Superior temporal gyrus (tissue), 1 donor: ENCODE measurements around the gene MARCO.
"Not testable (repeated sequence)": the region's sequence is repeated elsewhere in the genome, so short reads cannot be mapped to it uniquely, and the experiment has no call there.

Source experiments
- DNase-seq: peaks from one replicate; pipeline ENCODE4 v3.0.0-alpha.2; 2016; ENCODE audit errors: extremely low spot score

MARCO gene

DNA sequence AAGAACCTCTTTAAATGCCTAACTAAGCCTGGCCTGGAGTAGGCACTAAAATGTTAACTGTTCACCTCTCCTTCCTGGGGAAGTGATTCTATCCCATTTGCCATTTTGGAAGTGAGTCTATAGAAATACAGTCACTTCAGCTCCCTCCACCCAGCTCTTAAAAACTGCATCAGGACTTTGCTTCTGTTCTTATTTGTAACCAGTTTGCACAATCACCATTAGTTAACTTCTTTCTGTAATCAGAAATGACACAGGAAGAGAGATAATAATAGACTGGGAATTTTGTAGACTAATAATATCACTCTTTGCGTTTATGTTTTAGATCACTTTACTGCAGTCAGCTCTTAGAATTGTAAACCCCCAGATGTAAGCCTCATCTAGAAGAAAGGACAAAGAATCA lies 16.0 kb upstream of the MARCO start:
- DNase-seq = no peak

DNA sequence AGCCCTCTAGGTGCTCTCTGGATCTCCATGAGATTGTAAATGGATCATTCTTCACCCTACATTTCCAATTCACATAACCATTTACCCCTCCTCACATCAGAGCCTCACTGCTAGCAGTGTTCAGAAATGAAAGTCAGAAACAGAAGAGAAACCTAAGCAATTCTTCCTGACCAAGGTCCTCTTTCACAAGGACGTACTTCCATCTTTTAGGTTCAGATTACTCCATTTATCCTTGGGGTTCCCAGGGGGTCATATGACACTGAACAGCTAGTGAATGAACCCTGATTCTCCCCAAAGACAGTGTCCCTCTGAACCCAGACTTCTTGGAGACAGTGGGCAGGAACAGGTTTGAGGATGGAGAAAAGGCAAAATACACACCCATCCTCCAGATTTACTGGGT lies 12.9 kb upstream of the MARCO start:
- no peak for DNase-seq

DNA sequence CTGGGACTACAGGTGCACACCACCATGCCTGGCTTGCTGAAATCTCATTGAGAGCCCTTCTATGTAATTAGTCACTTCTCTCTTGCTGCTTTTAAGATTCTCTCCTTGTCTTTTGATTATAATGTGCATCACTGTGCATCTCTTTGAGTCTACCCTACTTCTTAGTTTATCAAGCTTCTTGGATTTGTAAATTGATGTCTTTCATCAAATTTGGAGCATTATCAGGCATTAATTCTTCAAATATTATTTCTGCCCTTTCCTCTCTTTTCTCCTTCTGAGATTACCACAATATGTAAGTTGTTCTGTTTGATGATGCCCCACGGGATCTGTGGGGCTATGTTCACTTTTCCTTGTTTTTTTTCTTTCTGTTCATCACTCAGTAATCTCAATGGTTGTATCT lies 9.0 kb upstream of the MARCO start:
- DNase-seq = no peak

DNA sequence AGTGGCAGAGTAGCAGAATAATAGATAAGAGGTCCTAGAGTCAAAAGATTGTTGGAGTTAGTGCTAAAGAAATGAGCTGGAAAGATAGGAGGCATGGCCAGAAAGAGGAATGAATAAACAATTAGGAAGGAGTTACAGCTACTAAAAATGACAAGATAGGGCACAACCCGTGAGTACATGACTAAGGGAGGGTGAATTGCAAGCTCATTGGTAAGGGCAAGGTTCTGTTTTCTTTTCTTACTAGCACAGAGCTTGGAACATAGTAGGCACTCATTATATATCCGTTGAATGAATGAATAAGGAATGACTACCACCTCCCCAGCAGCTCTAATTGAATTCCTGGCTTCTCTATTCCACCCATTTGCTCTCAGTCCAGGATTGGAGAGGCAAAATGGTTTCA lies 5.7 kb upstream of the MARCO start:
- DNase-seq = no peak

DNA sequence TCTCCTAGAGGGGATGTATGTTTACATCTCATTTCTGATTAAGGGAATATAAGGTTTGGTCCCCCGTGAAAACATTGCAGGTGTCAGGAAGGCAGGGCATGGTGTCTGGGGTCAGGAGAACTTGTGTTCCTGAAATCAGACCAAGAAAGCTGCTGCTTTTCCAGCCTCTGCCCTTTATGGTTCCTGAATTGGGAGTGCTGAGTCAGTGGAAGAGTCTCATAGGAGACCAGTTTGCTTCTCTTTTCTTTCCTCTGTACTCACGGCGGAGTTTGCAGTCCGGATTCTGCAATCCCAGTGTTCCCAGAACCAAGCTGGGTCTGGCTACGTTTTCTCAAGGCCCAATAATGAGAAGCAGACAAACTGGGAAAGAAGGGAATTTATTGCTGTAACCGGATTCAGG lies 5.1 kb upstream of the MARCO start:
- no peak for DNase-seq

DNA sequence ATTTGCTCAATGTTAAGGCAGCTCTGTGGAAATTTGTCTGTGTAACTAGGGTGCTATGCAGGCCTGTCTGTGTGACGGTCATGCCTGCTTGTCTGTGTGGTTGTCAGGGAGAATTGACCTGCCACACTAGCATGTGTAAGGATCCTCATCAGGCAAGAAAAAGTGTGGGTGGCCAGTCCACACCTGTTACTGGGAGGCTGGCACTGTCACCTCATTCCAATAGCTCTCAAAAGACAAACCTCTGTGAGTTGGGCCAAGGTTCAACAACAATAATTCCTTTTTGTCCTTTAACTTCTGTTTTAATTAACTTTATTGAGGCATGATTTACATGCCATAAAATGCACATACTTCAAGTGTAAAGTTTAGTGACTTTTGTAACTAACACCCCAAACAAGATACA lies 4.2 kb upstream of the MARCO start:
- DNase-seq = no peak

DNA sequence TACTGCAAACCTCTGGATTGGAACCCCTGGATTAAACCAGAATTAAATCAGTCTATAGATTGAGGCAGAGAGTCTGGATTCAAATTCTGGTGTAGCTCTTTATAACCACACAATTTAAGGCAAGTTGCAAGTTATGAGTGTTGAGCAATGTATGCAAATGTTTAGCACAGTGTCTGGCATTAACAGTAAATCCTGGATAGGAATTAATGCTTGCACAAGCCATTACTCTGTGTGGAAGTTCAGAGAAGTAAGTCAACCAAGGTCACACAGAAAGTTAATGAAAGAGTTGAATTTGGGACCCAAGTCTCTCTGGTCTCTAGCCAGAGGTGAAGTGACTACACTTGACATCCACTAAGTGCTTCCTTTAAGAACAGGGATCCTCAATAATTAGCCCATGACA lies 2.0 kb upstream of the MARCO start:
- DNase-seq = no peak

DNA sequence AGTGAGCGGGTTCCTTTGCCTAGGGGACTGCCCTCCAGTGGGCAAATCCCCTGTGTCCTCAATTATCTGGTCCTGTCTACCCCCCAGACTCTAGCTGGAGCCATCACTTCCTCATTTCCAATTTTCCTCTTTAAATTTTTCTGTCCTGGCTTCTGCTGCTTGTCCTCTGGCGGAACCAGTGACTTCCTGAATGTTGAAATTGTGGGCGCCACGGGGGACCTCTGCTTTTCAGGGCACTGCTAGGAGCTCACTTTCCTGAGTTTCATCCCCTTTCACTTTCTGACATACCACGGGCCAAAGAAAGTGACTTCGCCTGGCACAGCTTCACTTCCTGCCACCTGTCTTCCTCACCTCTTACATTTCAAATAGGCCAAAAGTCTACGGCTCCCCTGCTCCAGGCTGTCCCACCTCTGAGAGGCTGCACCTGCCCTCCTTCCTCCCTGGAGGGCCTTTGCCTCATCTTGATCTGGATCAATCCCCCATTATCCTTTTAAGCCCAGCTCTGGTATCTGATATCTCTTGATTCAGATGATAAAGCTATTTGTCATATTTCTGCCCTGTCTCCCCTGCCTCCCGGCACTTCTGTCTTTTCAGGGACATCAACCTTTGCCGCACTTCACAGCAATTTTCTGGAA lies 1.4 kb upstream of the MARCO start:
- peak; percentile 14 for DNase-seq

DNA sequence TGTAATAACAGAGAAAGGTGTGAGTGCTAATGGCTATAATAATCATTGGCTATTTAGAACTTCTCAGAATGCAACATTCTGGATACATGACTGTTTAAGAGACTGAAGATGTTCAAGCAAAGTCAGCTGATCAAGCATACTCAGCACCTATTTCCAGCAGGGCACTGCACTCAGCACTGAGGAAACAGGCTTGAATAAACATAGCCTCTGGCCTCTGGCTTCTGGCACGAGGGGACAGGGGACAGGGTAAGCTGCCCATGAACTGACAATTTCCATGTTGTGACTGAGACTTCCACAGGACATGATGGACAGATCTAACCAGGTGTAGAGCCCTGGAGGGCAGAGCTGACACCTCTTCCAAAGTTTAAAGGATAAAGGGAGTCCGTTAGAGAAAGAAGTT lies 1.3 kb downstream of the MARCO start:
- DNase-seq = no peak

DNA sequence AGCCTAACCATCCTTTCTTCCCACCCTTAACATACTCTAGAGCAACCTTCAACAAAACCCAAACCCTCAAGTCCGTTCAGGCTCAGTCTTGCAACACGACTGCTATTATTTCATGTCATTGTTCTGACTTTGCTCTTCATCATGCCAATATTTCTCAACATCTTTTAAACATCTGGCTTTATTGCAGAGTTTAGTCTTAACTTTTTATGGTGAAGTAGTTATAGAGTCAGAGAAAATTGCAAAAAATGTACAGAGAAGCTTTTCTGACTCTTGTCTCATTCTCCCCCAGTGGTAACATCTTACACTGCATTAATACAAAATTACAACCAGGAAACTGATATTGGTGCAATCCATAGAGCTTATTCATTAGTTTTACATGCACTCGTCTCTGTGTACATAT lies 3.9 kb downstream of the MARCO start:
- DNase-seq = no peak

DNA sequence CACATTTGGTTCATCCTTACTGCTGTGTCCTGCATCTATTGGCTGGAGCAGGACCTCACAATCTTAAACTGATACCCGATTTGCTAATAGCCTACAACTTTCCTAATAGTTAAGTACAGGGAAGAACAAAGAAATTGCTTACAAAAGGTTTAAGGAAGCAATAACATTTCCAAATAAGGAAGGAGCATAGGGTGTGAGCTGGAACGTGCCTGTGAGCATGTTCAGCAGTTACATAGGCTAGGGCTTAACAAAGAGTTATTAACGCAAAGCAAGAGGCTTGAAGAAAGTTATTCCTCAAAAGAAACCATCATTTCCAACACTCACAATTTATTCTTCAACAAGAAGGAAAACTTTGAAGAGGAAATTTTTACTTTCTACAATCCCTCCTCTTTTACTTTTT lies 6.3 kb downstream of the MARCO start:
- DNase-seq = not testable (repeated sequence)

DNA sequence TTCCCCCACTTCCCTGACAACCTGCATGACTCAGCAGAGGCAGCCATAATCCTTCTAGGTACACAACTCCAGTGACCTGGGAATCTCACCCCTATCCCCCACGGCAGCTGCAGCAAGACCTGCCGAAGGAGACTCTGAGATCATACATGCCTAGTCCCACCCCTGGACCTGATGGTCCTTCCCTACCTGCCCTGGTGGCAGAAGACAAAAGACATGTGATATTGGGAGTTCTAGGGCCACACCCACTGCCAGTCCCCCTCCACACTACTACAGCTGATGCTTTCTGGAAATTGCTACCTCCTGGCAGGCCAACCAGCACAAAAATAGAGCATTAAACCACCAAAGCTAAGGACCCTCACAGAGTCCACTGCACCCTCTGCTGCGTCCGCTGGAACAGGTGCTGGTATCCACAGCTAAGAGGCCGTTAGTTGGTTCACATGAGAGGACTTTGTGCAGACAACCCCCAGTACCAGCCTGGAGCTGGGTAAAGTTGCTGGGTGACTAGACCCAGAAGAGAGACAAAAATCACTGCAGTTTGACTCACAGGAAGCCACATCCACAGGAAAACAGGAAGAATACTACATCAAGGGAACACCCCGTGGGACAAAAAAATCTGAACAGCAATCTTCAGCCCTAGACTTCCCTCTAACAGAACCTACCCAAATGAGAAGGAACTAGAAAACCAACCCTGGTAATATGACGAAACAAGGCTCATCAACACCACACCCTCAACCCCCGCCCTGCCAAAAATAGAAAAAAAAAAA lies 12.5 kb downstream of the MARCO start:
- no peak for DNase-seq

DNA sequence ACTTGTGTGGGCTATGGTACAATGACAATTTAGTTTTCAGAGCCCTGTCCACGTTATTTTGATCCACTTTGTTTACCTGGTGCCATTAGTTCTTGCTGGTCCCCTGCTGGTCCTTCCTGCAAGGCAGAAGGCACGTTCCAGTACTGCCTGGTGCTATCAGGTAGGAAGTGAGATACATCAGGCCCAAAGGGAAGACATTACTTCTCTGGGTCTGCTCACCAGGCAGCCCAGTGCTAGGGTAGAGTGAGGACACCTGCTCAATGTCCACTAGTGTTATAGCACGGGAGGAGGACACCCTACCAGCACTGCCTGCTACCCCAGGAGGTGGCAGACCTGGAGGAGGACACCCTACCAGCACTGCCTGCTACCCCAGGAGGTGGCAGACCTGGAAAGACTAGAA lies 23.7 kb downstream of the MARCO start:
- DNase-seq = no peak

DNA sequence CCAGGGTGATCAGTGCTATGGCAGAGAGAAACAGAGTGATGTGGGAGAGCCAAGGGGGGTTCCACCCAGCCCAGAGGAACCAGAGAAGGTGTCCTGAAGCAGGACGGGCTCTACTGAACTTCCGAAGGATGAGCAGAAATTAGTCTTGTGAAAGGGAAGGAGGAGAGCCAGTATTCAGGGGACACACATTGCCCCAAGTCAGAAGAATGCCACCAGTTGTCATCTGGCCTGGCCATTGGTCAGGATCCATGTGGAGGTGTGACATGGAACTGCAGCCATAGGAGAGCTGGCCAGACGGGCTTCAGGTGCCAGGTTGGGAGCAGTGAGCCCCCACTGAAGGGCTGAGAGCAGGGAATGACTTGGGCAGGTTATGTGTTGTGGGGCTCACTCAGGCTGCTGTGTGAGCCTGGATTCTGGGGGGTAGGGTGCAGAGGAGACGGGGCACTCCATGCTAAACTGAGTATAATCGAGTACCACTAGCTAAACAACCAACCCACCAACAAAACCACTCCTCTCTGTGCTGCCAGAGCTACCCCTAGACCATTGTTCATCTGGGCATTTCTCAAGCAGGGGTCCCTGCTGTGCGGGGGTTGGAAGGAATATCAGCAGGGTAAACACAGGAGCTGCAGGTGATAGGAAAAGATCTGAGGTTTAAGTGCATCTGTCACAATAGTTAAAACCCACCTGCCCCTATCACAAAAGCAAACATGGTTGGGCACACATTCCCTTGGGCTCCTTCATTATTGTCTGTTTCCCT lies 25.3 kb downstream of the MARCO start:
- no peak for DNase-seq

DNA sequence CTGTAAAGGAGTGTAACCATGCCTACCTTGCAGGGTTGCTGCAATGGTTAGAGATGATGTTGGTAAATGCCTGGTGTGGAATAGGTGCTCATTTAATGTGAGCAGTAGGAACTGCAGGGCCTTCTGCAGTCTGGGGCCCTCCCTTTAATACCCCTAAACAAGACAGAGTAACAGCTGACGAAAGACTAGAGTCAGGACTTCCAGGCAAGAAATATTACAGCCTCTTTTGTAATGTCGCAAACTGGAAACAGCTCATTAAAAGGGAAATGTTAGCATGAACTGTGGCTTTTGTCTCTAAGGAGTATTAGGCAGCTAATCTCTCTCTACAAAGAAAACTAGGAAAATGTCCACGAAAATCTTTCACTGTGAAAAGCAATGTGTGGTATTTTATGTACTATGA lies 26.0 kb downstream of the MARCO start:
- no peak for DNase-seq

DNA sequence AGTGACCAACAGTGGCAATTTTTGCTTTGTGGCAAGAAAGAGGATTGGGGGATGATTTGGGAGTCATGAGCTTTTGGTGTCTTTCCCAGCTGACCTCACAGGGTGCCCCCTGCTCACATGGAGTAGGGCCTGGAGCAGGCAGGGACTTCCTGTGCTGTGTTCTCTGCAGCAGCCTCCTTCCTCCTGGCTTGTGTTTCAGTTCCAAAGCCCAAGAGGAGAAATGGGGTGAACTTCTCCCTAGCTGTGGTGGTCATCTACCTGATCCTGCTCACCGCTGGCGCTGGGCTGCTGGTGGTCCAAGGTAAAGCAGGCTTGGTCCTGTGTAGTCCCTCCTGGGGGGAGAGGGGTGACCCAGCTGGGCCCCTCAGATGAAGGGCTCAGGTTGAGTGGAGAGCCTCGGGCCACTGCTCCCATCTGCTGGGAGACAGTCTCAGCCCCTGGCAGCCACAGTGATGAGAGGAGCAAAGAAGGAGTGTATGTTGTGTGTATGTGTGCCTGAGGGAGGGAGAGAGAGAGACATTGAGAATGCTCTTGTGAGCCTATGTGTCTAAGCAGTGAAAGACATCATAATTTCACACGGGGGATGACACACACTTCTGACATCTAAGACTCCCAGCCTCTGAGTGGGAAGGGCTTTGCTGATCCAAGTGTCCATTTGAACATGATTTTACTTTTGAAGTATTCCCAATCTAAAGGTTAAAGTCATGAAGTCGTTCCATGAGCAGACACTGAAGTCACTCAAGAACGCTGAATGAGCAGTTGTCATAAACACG lies 27.2 kb downstream of the MARCO start:
- no peak for DNase-seq

DNA sequence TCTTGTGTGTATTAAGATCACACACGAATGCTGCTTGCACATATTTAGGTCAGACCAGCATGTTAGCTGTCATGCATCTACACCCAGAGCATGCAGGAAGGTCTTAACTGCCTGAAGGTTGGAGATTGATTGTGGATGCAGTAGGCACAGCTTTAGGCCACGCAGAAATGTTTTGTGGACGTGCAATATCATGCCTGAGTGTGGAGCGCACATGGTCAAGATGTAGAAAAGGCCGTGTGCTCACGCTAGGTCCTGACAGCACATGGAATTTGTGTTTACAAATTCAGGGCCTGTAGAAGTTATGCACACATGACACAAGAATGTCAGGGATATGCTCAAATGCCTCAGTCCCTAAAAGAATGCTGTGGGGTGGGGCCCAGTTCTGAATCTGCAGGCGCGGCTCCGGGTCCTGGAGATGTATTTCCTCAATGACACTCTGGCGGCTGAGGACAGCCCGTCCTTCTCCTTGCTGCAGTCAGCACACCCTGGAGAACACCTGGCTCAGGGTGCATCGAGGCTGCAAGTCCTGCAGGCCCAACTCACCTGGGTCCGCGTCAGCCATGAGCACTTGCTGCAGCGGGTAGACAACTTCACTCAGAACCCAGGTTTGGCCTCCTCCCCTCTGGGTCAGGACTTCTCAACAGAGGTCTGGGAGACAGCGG lies 27.9 kb downstream of the MARCO start:
- no peak for DNase-seq

DNA sequence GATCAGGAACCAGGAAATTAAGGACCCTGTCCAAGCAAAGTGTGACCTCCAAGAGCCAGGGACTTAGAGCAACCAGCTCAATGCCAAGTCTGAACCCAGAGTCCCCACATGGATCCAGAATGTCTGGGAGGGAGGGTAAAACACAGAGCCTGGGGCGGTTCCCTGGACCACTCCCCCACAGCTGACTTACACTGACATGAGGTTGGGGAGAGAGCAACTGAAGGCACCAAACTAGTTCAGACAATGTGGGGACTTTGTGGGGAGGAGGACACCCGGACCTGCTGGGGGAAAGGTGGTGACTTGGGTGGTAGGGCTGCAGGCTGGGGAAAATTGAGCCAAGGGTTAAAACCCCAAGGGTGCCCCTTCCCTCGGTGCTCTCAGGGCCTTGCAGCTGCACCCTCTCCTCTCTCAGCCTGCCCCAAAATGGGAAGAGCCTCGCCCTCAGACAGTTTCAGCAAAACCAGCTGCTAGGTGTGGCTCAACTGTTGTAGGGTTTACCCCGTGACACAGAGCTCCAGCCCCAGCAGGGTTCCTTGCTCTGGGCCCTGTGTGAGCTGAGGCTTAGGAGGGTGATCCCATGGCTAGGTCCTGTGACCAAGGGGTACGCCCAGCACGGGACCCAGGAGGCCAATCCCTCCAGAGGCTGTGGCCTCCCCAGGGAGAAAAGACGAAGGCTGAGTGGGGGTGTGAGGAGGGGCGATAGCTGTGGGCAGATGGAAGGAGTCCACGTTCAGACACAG lies 28.6 kb downstream of the MARCO start:
- no peak for DNase-seq

DNA sequence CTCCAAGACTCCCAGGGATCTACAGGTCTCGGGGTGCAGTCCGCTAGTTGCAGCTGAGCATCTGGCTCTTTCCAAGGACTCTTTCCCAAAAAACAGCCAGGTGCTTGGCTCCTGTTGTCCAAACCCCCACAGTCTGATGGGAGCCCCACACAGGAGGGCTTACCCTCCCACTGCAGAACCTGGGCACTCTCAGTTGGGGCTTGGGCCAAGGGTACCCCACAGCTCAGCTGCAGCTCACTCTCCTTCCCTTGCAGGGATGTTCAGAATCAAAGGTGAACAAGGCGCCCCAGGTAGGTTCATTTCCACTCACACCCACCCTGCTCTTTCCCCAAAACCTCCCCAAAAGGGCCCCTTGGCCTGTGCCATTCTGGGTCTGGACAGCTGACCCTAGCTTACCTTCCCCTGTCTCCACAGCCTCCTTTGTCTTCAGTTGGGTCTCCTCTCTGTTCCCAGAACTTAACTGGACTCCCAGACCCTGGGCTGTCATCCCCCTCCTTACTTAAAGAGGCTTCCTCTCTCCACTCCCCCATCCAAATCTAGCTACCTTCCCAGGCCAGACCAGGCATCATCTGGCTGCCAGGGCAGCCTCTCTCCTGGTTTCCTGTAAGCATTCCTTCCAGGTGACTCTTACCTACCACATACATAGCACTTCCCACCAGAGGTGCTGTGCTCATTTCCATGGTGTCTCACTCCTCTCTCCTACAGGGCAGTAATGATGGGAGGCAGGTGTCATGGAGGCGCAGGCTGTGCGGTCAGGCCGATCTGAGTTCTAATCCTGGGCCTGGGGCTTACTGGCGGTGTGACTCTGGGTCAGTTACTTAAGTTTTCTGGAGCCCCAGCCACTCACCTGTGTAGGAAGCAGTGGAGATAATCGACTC lies 29.5 kb downstream of the MARCO start:
- no peak for DNase-seq

DNA sequence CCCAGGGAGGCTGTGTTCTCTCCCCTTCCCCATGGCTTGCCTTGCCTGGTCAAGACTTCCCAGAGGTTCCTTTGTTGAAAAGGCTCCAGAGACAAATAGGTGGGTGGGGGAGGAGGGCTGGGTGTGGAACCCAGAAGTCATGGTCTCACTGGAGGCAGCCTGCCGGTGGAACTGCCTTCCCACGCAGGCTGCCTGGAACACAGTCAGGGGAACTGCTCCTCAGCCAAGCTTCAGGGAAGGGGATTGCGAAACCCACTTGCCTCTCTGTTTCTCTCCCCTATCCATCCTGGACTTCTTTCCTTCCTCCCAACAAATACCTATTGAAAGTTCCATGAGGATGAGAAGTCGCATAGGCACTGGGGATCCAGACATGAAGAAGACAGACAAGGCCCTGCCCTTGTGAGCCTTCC lies 31.6 kb downstream of the MARCO start:
- DNase-seq = no peak
